KG1 (cell line): ENCODE results near the gene MTHFSD.

ENCODE experiments used
- DNase-seq: peaks from one replicate; lab custom pipeline; 2025; lab: John Stamatoyannopoulos, UW

Gene MTHFSD

GRCh38 chr16:86512860-86513470 is 42.1 kb downstream of the MTHFSD start:
- DNase-seq: no peak

- no peak for DNase-seq
Measured at GRCh38 chr16:86512301-86512859, 42.7 kb downstream of the MTHFSD start.

GRCh38 chr16:86511317-86512161 is 43.5 kb downstream of the MTHFSD start:
- DNase-seq: no peak

GRCh38 chr16:86510465-86511261 is 44.4 kb downstream of the MTHFSD start, which contains the start of gene FOXF1:
Gene FOXF1, plus strand, starts transcription at chr16:86510527. Its CDS starts 43 bp downstream, at chr16:86510570.
- DNase-seq: no peak

GRCh38 chr16:86509759-86510464 is 45.1 kb downstream of the MTHFSD start:
- no peak for DNase-seq

GRCh38 chr16:86508947-86509758 is 45.9 kb downstream of the MTHFSD start:
- no peak for DNase-seq

- DNase-seq: no peak
Measured at GRCh38 chr16:86508028-86508946, 46.7 kb downstream of the MTHFSD start.

GRCh38 chr16:86507173-86508027 is 47.6 kb downstream of the MTHFSD start:
- no peak for DNase-seq

GRCh38 chr16:86505899-86506864 is 48.9 kb downstream of the MTHFSD start:
- no peak for DNase-seq

GRCh38 chr16:86505185-86505898 is 49.7 kb downstream of the MTHFSD start:
- DNase-seq: no peak

GRCh38 chr16:86504315-86505184 is 50.5 kb downstream of the MTHFSD start:
- DNase-seq: no peak

GRCh38 chr16:86503830-86504229 is 51.2 kb downstream of the MTHFSD start:
- DNase-seq: no peak

GRCh38 chr16:86502856-86503748 is 51.9 kb downstream of the MTHFSD start:
- DNase-seq: no peak

GRCh38 chr16:86501989-86502855 is 52.8 kb downstream of the MTHFSD start:
- no peak for DNase-seq
